T-cell (primary cell): ENCODE measurements around the gene ZNF646. TPM values are rescaled to one million over a fixed set of nuclear protein-coding genes. Genes with fewer than 3 reads are reported as not detected.

ENCODE experiments used
- total RNA-seq, 35 experiments: library from RNA in 6 of 35; stranded (reverse) in 6 of 35; fragments of 120-200 nt in 1 of 35; gene quantifications; one replicate each; pipeline versions ENCODE4 v1.2.1 to v1.2.4 and lab custom pipeline; 2013 to 2026

The ZNF646 gene
- total RNA-seq, 5 donors from 2014 or later (not counting 1 experiment from before 2014, with no cell fraction given): 21.1 to 47.7 (median 44.1) TPM

Other genes with a start within 250 kb of the ZNF646 start
- gene BCL7C, start 180.3 kb upstream of the ZNF646 start, total RNA-seq: 10 to 100 TPM; 21.0 to 31.9 (median 26.9) TPM
- gene CTF1, start 177.8 kb upstream of the ZNF646 start, total RNA-seq: under 1 TPM in 3 of 5 donors, not detected in 2; 0.38 to 0.47 (median 0.39) TPM
- gene FBXL19, start 150.8 kb upstream of the ZNF646 start, total RNA-seq: 10 to 100 TPM; 11.5 to 22.0 (median 18.1) TPM
- gene ORAI3, start 125.4 kb upstream of the ZNF646 start, total RNA-seq: 10 to 100 TPM in 3 of 5 donors, 1 to 10 TPM in 2; 6.6 to 22.3 (median 20.8) TPM
- 10 to 100 TPM; 34.6 to 43.6 (median 38.2) TPM for gene SETD1A, start 116.7 kb upstream of the ZNF646 start, total RNA-seq
- gene HSD3B7, start 89.2 kb upstream of the ZNF646 start, total RNA-seq: 1 to 10 TPM in 3 of 5 donors, under 1 TPM in 2; 0.33 to 3.5 (median 1.3) TPM
- gene STX1B, start 63.8 kb upstream of the ZNF646 start, total RNA-seq: 1 to 10 TPM; 2.3 to 3.9 (median 3.4) TPM
- gene STX4, start 40.9 kb upstream of the ZNF646 start, total RNA-seq: 100 to 1,000 TPM in 2 of 5 donors, 10 to 100 TPM in 3; 73.9 to 110 (median 94.6) TPM
- gene ZNF668, start 182 bp upstream of the ZNF646 start, total RNA-seq: 10 to 100 TPM; 12.3 to 14.4 (median 14.3) TPM
- 10 to 100 TPM in 3 of 5 donors, 1 to 10 TPM in 2; 4.5 to 15.3 (median 13.1) TPM for gene PRSS53, start 14.5 kb downstream of the ZNF646 start, total RNA-seq
- 10 to 100 TPM; 31.8 to 66.4 (median 56.9) TPM for gene VKORC1, start 20.4 kb downstream of the ZNF646 start, total RNA-seq
- 10 to 100 TPM in 3 of 5 donors, 1 to 10 TPM in 2; 7.6 to 21.3 (median 19.3) TPM for gene BCKDK, start 34.0 kb downstream of the ZNF646 start, total RNA-seq
- 100 to 1,000 TPM in 3 of 5 donors, 10 to 100 TPM in 2; 92.3 to 122 (median 102) TPM for gene KAT8, start 43.2 kb downstream of the ZNF646 start, total RNA-seq
- 1 to 10 TPM in 1 of 5 donors, under 1 TPM in 2, not detected in 2; 0.43 to 1.1 (median 0.55) TPM for gene PRSS8, start 61.3 kb downstream of the ZNF646 start, total RNA-seq
- gene PRSS36, start 75.6 kb downstream of the ZNF646 start, total RNA-seq: 1 to 10 TPM in 4 of 5 donors, under 1 TPM in 1; 0.42 to 1.2 (median 1.1) TPM
- gene FUS, start 105.7 kb downstream of the ZNF646 start, total RNA-seq: 100 to 1,000 TPM; 410 to 963 (median 434) TPM
- 10 to 100 TPM; 16.1 to 40.3 (median 33.4) TPM for gene PYCARD, start 128.3 kb downstream of the ZNF646 start, total RNA-seq
- gene TRIM72, start 139.7 kb downstream of the ZNF646 start, total RNA-seq: under 1 TPM in 3 of 5 donors, not detected in 2; 0.03 to 0.09 (median 0.09) TPM
- not detected for gene PYDC1, start 142.7 kb downstream of the ZNF646 start, total RNA-seq
- 10 to 100 TPM in 2 of 5 donors, 1 to 10 TPM in 3; 1.8 to 20.0 (median 4.1) TPM for gene ITGAM, start 185.6 kb downstream of the ZNF646 start, total RNA-seq